CD4-positive, CD25-positive, alpha-beta regulatory T cell (primary cell): Measurements from ENCODE around the gene RPS4Y2. TPM values are rescaled to one million over a fixed set of nuclear protein-coding genes. Genes with fewer than 3 reads are reported as not detected.
A peak's percentile ranks its signal among the peaks of the same experiment; 100 is the strongest.

ENCODE experiments used
- ATAC-seq, 2 donors: fragments of 150-1000 bp; cut with Tn5 transposase; one replicate each; pipeline ENCODE4 v1.10.0; 2021; ENCODE audit warnings: low read depth in 2 of 2, moderate number of reproducible peaks in 2 of 2, moderate library complexity in 1 of 2
- DNase-seq, 3 donors: peaks; one replicate each; pipeline versions ENCODE4 v3.0.0 to v3.0.0-alpha.2; 2012 to 2022; ENCODE audit warnings: mixed read lengths in 1 of 3
- H3K27ac ChIP-seq: one replicate; pipeline ENCODE4 v1.7.0; 2013; ENCODE audit warnings: mild to moderate bottlenecking, low read length; ENCODE audit not compliant: insufficient read depth, poor library complexity, severe bottlenecking
- H3K27me3 ChIP-seq: one replicate; pipeline ENCODE4 v1.7.0; 2013; ENCODE audit warnings: low read length; ENCODE audit not compliant: control insufficient read depth, insufficient read depth
- H3K36me3 ChIP-seq: one replicate; pipeline ENCODE4 v1.7.0; 2013; ENCODE audit warnings: mild to moderate bottlenecking, low read length, moderate library complexity; ENCODE audit not compliant: control insufficient read depth, insufficient read depth
- H3K4me1 ChIP-seq: 2 replicates; pipeline ENCODE4 v1.7.0; 2013; ENCODE audit warnings: mild to moderate bottlenecking, low read length; ENCODE audit not compliant: insufficient read depth, control insufficient read depth, poor library complexity, severe bottlenecking
- H3K4me3 ChIP-seq: one replicate; pipeline ENCODE4 v1.7.0; 2013; ENCODE audit warnings: low read depth, mild to moderate bottlenecking, low read length, moderate library complexity
- H3K9me3 ChIP-seq, 2 experiments: 1 replicate in 1 of 2; 2 replicates in 1 of 2; pipeline ENCODE4 v1.7.0; 2013; ENCODE audit warnings: low read length in 2 of 2, mild to moderate bottlenecking in 1 of 2, moderate library complexity in 1 of 2; ENCODE audit not compliant: control insufficient read depth in 2 of 2
- H3K27ac Mint-ChIP-seq, 3 donors: one replicate each; pipeline ENCODE4 v1.8.0; 2020 to 2022; ENCODE audit warnings: mild to moderate bottlenecking in 3 of 3, mixed read lengths in 3 of 3, moderate library complexity in 2 of 3
- H3K27me3 Mint-ChIP-seq: one replicate; pipeline ENCODE4 v1.8.0; 2022; ENCODE audit warnings: mild to moderate bottlenecking, mixed read lengths
- H3K36me3 Mint-ChIP-seq: one replicate; pipeline ENCODE4 v1.8.0; 2020; ENCODE audit warnings: mixed read lengths
- H3K4me1 Mint-ChIP-seq, 4 donors: one replicate each; pipeline ENCODE4 v1.8.0; 2020 to 2022; ENCODE audit warnings: mixed read lengths in 4 of 4, mild to moderate bottlenecking in 1 of 4
- H3K4me3 Mint-ChIP-seq, 4 donors: one replicate each; pipeline ENCODE4 v1.8.0; 2020 to 2022; ENCODE audit warnings: mild to moderate bottlenecking in 4 of 4, mixed read lengths in 4 of 4, moderate library complexity in 3 of 4
- H3K9me3 Mint-ChIP-seq, 7 donors: one replicate each; pipeline ENCODE4 v1.8.0; 2020 to 2022; ENCODE audit warnings: mixed read lengths in 7 of 7, mild to moderate bottlenecking in 3 of 7, moderate library complexity in 2 of 7
- polyA plus RNA-seq, 4 donors: library from polyadenylated mRNA; unstranded; fragments of 300-500 nt; fragmentation: Illumina TruSeq; gene quantifications; one replicate each; pipeline ENCODE4 v1.2.3, GENCODE V29; 2021
- total RNA-seq: library from RNA; stranded (reverse); gene quantifications from one replicate; pipeline ENCODE4 v1.2.3, GENCODE V29; 2022

Gene RPS4Y2
- total and polyA plus RNA-seq, 5 donors from 2014 or later, result not detected

DNA sequence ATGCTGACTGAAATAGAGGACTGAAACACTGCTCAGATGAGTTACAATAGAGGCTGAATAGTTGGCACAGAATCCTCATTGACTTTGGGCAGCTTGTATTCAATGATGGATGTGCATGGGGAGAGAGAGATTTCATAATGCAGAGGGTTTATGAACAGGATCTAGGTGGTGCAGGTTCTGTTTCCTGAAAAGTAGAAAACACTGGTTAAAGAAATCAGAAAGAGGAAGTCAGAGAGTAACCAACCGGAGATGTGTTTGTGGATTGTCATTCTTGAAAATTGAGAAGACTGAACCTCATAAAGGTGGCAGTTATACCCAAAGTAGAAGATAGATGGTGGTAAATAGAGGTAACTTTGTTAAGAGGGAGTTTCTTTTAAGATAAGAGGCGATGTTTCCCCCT is 8.0 kb downstream of the RPS4Y2 start:
- Mint-ChIP-seq H3K4me1 (peaks cover 0 to 22% (median 9%) of the 10 kb centered on the region in 4 donors), H3K4me3 (no peak overlapping the region), H3K36me3 (no peaks in the 10 kb centered on the region), H3K9me3 (peaks cover 0 to 1% (median 0%) of the 10 kb centered on the region in 7 donors), H3K27me3 (no peaks in the 10 kb centered on the region), H3K27ac (peak overlapping the region in 1 of 3 donors; percentile 91)
- ATAC-seq (peak; percentile 24 to 60), DNase-seq (no peak)
- no peaks in the 10 kb centered on the region for H3K27me3 ChIP-seq
- no peaks in the 10 kb centered on the region for H3K9me3 ChIP-seq
- no peaks in the 10 kb centered on the region for H3K4me1 ChIP-seq
- no peak overlapping the region for H3K27ac ChIP-seq
- no peaks in the 10 kb centered on the region for H3K36me3 ChIP-seq
- peak overlapping the region; percentile 41 for H3K4me3 ChIP-seq

DNA sequence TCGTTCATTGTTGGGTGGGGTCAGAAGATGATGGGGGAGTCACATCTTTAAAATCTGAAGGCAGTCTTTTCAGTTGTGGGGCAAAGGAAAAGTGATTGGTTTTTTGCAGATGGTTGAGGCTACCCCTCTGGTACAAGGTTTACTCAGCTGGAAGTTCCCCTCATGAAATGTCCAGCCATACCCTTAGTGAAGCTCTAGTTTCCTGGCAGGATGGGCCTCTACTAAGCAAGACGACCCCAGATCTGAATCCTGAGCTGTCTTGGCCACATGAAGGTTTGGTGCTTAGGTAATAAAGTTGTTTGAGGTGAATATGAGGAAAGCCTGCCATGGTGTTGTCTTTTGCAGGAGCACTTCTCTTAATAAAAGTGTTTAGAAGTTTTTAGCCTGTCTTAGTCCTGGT is 9.2 kb downstream of the RPS4Y2 start:
- DNase-seq, result no peak

DNA sequence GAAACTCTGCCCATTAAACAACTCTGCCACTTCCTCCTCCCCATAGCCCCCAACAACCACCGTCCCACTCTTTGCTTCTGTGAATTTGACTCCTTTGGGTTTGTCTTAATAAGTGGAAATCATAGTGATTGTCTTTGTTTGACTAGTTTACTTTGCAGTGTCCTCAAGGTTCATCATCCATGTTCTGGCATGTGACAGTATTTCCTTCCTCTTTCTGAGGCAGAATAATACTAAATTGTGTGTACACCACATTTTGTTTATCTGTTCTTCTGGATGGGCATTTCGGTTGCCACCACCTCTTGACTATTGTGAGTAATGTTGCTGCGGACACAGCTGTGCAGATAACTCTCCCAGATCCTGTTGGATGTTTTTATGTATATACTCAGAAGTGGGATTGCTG is 14.8 kb downstream of the RPS4Y2 start:
- no peaks in the 10 kb centered on the region for H3K27me3 Mint-ChIP-seq
- no peak overlapping the region for H3K27ac Mint-ChIP-seq

More for the DNA sequence above, 9.2 kb downstream of the RPS4Y2 start:
- H3K4me3 Mint-ChIP-seq, result no peak overlapping the region
- no peak for ATAC-seq
- H3K27ac Mint-ChIP-seq, result no peak overlapping the region
- Histone ChIP-seq H3K9me3 (no peaks in the 10 kb centered on the region), H3K27me3 (no peaks in the 10 kb centered on the region), H3K4me1 (no peaks in the 10 kb centered on the region), H3K36me3 (no peaks in the 10 kb centered on the region), H3K27ac (no peak overlapping the region), H3K4me3 (no peak overlapping the region)
- no peaks in the 10 kb centered on the region for H3K27me3 Mint-ChIP-seq
- H3K4me1 Mint-ChIP-seq, result peaks cover 0 to 22% (median 9%) of the 10 kb centered on the region in 4 donors
- no peaks in the 10 kb centered on the region for H3K36me3 Mint-ChIP-seq
- H3K9me3 Mint-ChIP-seq, result peaks cover 0 to 1% (median 0%) of the 10 kb centered on the region in 7 donors

DNA sequence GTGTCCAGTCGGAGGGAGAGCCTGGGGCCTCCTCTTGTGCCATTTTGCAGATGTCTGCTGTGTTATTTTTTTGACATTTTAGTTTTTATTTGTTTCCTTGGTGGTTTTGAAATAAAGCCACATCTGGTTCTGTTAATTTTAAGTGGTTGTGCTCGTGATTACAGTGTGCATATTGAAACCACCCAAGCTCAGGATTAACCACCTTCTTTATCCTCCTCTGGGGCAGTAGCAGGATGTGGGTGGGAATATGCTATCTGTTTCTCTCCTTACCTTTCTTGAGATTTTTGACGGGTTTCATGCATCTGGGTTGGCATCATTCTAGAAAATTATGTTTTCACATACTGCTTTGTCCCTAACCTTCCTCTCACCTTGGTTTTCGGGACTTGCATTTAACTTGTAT is 20.2 kb downstream of the RPS4Y2 start:
- Histone ChIP-seq H3K9me3 (no peaks in the 10 kb centered on the region), H3K4me1 (no peaks in the 10 kb centered on the region), H3K4me3 (no peak overlapping the region), H3K36me3 (no peaks in the 10 kb centered on the region), H3K27ac (no peak overlapping the region), H3K27me3 (no peaks in the 10 kb centered on the region)
- Mint-ChIP-seq H3K27me3 (no peaks in the 10 kb centered on the region), H3K4me1 (peaks cover 0 to 1% (median 0%) of the 10 kb centered on the region in 4 donors), H3K9me3 (no peaks in the 10 kb centered on the region), H3K27ac (no peak overlapping the region), H3K4me3 (peak overlapping the region in 1 of 4 donors; percentile 47), H3K36me3 (no peaks in the 10 kb centered on the region)
- DNase-seq (no peak), ATAC-seq (no peak)

More for the DNA sequence above, 14.8 kb downstream of the RPS4Y2 start:
- Mint-ChIP-seq H3K9me3 (peaks cover 0 to 1% (median 0%) of the 10 kb centered on the region in 7 donors), H3K36me3 (no peaks in the 10 kb centered on the region), H3K4me3 (no peak overlapping the region), H3K4me1 (peaks cover 0 to 8% (median 0%) of the 10 kb centered on the region in 4 donors)
- Histone ChIP-seq H3K27me3 (no peaks in the 10 kb centered on the region), H3K27ac (no peak overlapping the region), H3K4me3 (no peak overlapping the region), H3K36me3 (no peaks in the 10 kb centered on the region), H3K4me1 (no peaks in the 10 kb centered on the region), H3K9me3 (no peaks in the 10 kb centered on the region)
- DNase-seq, result no peak
- ATAC-seq, result no peak

DNA sequence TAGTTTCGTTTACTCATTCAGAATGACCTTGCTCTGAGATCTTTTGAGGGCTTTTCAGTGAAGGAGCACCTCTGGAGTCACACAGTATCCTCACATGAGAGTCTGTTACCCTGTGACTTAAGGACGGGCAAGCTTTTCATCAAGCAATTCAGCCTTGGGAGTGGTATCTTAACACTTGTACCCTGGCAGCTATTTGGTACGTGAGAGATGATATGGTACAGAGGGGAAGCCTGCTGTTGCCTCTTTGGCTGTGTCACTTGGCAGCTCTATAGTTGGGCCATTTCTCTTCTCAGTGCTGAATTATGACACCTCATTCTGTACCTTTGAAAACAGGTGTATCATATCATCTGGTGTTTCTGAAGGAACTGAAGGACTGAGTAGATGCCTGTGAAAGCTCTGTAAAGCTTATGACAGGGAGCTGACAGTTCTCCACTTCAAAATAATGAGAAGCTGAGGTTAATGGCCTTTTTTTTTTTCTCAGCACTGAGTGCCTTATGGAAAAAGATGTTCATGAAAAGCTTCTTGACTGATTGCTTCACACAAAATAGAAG is 24.3 kb downstream of the RPS4Y2 start:
- Histone ChIP-seq H3K4me1 (no peaks in the 10 kb centered on the region), H3K9me3 (no peaks in the 10 kb centered on the region), H3K27ac (no peak overlapping the region), H3K4me3 (no peak overlapping the region), H3K27me3 (no peaks in the 10 kb centered on the region), H3K36me3 (no peaks in the 10 kb centered on the region)
- H3K9me3 Mint-ChIP-seq, result no peaks in the 10 kb centered on the region
- H3K4me1 Mint-ChIP-seq, result peaks cover 0 to 4% (median 2%) of the 10 kb centered on the region in 4 donors
- DNase-seq (no peak), ATAC-seq (no peak)
- no peak overlapping the region for H3K27ac Mint-ChIP-seq
- no peaks in the 10 kb centered on the region for H3K27me3 Mint-ChIP-seq
- no peak overlapping the region for H3K4me3 Mint-ChIP-seq
- H3K36me3 Mint-ChIP-seq, result no peaks in the 10 kb centered on the region

DNA sequence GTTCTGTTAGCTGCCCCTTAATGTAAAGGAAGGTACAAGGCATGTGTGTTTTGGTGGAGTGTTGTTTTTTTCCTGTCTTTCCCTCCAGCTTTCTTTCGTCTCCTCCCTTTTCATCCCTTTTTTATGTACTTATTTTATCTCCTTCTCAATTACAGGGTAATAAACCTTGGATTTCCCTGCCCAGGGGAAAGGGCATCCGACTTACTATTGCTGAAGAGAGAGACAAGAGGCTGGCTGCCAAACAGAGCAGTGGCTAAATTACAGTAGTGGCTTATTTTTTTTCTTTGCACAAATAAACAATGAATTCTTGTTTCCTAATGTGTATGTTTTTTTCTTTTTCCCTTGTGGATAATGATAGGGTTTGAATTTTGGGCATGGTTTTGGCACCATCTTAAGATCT is 24.9 kb downstream of the RPS4Y2 start:
- Mint-ChIP-seq H3K27me3 (no peaks in the 10 kb centered on the region), H3K36me3 (no peaks in the 10 kb centered on the region), H3K4me1 (peaks cover 0 to 4% (median 2%) of the 10 kb centered on the region in 4 donors), H3K9me3 (no peaks in the 10 kb centered on the region), H3K27ac (no peak overlapping the region), H3K4me3 (no peak overlapping the region)
- Histone ChIP-seq H3K36me3 (no peaks in the 10 kb centered on the region), H3K27ac (no peak overlapping the region), H3K4me3 (no peak overlapping the region), H3K9me3 (no peaks in the 10 kb centered on the region), H3K27me3 (no peaks in the 10 kb centered on the region), H3K4me1 (no peaks in the 10 kb centered on the region)
- no peak for ATAC-seq
- DNase-seq, result no peak

DNA sequence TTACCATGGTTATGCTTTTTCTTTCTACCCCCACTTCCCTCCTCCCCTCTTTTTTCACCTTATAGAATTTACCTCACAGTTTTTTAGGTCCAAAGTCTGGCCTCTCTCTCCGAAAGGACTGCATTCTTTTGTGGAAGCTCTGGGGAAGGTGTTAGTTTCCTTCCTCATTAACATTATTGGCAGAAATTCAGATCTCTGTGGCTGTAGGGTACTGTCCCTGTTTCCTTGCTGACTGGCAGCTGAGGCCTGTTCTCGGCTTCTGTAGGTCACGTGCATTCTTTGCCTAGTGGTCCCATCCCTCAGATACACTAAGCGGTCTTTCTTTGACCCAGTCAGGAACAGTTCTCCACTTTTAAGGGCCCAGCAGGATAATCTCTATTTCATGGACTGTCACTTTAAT is 25.5 kb downstream of the RPS4Y2 start:
- no peaks in the 10 kb centered on the region for H3K4me1 ChIP-seq
- no peak overlapping the region for H3K4me3 Mint-ChIP-seq
- H3K9me3 Mint-ChIP-seq, result no peaks in the 10 kb centered on the region
- no peaks in the 10 kb centered on the region for H3K36me3 Mint-ChIP-seq
- H3K4me1 Mint-ChIP-seq, result peaks cover 0 to 4% (median 2%) of the 10 kb centered on the region in 4 donors
- no peaks in the 10 kb centered on the region for H3K27me3 ChIP-seq
- no peak overlapping the region for H3K27ac Mint-ChIP-seq
- no peak overlapping the region for H3K27ac ChIP-seq
- no peaks in the 10 kb centered on the region for H3K36me3 ChIP-seq
- H3K9me3 ChIP-seq, result no peaks in the 10 kb centered on the region
- no peak for ATAC-seq
- no peak overlapping the region for H3K4me3 ChIP-seq
- DNase-seq, result no peak
- H3K27me3 Mint-ChIP-seq, result no peaks in the 10 kb centered on the region

DNA sequence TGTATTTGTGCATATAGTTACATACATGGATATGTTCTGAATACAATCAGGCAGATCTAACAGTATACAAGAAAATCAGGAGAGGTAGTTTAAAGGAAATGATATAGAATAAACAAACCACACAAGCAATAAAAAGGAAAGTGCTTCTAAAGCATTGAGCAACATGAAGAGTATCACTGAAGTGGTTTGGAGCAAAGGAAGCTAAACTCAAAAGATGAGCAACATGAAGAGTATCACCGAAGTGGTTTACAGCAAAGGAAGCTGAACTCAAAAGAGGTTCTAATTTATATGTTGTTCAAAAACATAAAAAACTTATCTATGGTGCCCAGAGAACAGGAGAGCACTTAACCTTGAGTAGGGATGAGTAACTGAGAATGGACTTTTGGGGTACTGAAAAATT is 29.1 kb downstream of the RPS4Y2 start:
- ATAC-seq, result no peak
- no peak overlapping the region for H3K27ac ChIP-seq
- no peak overlapping the region for H3K4me3 Mint-ChIP-seq
- H3K27ac Mint-ChIP-seq, result peak overlapping the region in 1 of 3 donors; percentile 82
- no peaks in the 10 kb centered on the region for H3K36me3 Mint-ChIP-seq
- no peak for DNase-seq
- H3K4me3 ChIP-seq, result no peak overlapping the region
- no peaks in the 10 kb centered on the region for H3K4me1 ChIP-seq
- H3K36me3 ChIP-seq, result no peaks in the 10 kb centered on the region
- no peaks in the 10 kb centered on the region for H3K27me3 Mint-ChIP-seq
- no peaks in the 10 kb centered on the region for H3K9me3 Mint-ChIP-seq
- H3K27me3 ChIP-seq, result no peaks in the 10 kb centered on the region
- H3K9me3 ChIP-seq, result no peaks in the 10 kb centered on the region
- H3K4me1 Mint-ChIP-seq, result peaks cover 0 to 4% (median 2%) of the 10 kb centered on the region in 4 donors
